ENCODE measurements around the gene SCYGR2.

DNA sequence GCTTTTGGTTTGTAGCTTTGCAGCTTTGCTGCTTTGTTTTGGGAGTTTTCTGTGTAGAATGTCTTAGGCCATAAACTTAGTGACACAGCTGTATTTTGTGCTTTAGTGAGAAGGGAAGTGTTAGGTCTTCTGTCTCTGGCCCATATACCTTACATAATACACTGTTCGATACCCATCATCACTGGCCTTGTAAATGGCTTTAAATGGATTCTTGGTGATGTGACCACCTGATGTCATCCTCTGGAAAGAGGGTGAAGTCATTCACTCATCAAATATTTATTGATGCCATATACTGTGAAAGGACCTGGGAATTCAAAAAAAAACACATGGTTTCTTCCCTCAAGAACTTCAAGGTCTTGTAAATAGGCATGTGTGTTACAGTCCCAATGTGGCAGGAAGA is 18.9 kb upstream of the SCYGR2 start:
- TF ChIP-seq, protein P1, sequence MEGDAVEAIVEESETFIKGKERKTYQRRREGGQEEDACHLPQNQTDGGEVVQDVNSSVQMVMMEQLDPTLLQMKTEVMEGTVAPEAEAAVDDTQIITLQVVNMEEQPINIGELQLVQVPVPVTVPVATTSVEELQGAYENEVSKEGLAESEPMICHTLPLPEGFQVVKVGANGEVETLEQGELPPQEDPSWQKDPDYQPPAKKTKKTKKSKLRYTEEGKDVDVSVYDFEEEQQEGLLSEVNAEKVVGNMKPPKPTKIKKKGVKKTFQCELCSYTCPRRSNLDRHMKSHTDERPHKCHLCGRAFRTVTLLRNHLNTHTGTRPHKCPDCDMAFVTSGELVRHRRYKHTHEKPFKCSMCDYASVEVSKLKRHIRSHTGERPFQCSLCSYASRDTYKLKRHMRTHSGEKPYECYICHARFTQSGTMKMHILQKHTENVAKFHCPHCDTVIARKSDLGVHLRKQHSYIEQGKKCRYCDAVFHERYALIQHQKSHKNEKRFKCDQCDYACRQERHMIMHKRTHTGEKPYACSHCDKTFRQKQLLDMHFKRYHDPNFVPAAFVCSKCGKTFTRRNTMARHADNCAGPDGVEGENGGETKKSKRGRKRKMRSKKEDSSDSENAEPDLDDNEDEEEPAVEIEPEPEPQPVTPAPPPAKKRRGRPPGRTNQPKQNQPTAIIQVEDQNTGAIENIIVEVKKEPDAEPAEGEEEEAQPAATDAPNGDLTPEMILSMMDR (IDR thresholded peaks at IDR 0.05 in 8 of 11, conservative IDR thresholded peaks at IDR 0.05 in 3 of 11) = no peak
- no peak for TF ChIP-seq POLR2AphosphoS5 (IDR thresholded peaks at IDR 0.05)
- no peak for TF ChIP-seq POLR2A (IDR thresholded peaks at IDR 0.05)

Measured in spleen (tissue), 7 donors.